ENCODE data around the gene MAGEF1.

Gene MAGEF1

DNA sequence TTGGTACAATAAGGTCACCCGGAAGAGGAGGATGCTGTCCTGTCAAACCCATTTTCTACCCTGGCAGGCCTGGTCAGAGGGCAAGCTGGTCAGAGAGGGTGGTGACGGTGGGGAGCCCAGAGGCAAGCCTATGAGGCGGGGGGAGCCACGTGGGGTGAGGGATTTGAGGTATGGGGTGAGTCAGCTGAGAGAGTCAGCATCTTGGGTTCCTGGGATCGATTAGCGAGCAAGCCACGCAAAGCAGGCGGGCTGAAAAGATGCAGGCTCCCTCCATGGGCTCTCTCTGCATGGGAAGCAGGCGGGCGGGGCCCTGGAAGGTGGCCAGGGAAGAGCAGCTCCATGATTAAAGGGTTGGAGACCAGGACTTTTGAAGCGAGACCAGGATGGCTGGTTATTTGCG, 48.1 kb downstream of the MAGEF1 start:
- Histone ChIP-seq H3K4me1 (ENCODE audit: low read length) (no peaks in the 10 kb centered on the region), H3K36me3 (replicated peaks; ENCODE audit: low read depth, low read length) (no peaks in the 10 kb centered on the region), H3K4me3 (ENCODE audit: low read length) (no peak overlapping the region), H3K9me3 (ENCODE audit: insufficient read depth, low read length) (no peaks in the 10 kb centered on the region), H3K9ac (ENCODE audit: low read length) (no peak overlapping the region), H3K27ac (ENCODE audit: low read length) (no peak overlapping the region), H3K27me3 (ENCODE audit: low read depth, low read length) (peaks cover 14% of the 10 kb centered on the region), H3K4me2 (ENCODE audit: low read length) (no peak overlapping the region), H4K20me1 (ENCODE audit: insufficient read depth, low read length) (no peaks in the 10 kb centered on the region), H2AFZ (ENCODE audit: low read depth, low read length) (no peak overlapping the region), H3K79me2 (ENCODE audit: low read length) (no peaks in the 10 kb centered on the region)
- TF ChIP-seq EZH2phosphoT487 (IDR thresholded peaks at IDR 0.05; ENCODE audit: low read depth) (no peak), CTCF (IDR thresholded peaks at IDR 0.05; ENCODE audit: low read depth, low read length) (no peak)

- Histone ChIP-seq H3K36me3 (replicated peaks; ENCODE audit: low read depth, low read length) (no peaks in the 10 kb centered on the region), H3K4me2 (ENCODE audit: low read length) (no peak overlapping the region), H3K9ac (ENCODE audit: low read length) (no peak overlapping the region), H3K79me2 (ENCODE audit: low read length) (no peaks in the 10 kb centered on the region), H3K9me3 (ENCODE audit: insufficient read depth, low read length) (no peaks in the 10 kb centered on the region), H4K20me1 (ENCODE audit: insufficient read depth, low read length) (no peaks in the 10 kb centered on the region), H3K27ac (ENCODE audit: low read length) (no peak overlapping the region), H3K4me3 (ENCODE audit: low read length) (no peak overlapping the region), H3K27me3 (ENCODE audit: low read depth, low read length) (peaks cover 14% of the 10 kb centered on the region), H3K4me1 (ENCODE audit: low read length) (no peaks in the 10 kb centered on the region), H2AFZ (ENCODE audit: low read depth, low read length) (no peak overlapping the region)
- TF ChIP-seq EZH2phosphoT487 (IDR thresholded peaks at IDR 0.05; ENCODE audit: low read depth) (no peak), CTCF (IDR thresholded peaks at IDR 0.05; ENCODE audit: low read depth, low read length) (no peak)
Observed at GRCh38 chr3:184663356-184663755, 48.5 kb downstream of the MAGEF1 start.

DNA sequence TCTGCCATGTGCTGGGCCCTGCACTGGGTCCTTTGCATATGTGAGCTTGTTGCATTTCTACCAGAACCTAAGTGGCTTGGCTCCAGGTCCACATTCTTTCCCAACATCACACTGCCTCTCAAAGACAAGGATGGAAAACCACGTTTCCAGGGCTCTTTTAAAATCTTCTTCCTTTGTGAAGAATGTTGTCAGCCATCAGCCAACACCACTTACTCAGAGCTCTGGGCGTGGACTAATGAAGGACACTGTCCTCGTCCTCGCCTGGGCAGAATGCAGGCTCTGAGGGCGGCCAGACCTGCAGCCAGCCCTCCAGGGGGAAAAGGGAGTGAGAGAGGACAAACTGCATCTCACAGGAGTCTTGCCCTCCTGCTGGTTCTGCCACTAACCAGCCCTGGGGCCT, 49.7 kb downstream of the MAGEF1 start:
- no peaks in the 10 kb centered on the region for H3K9me3 ChIP-seq (ENCODE audit: insufficient read depth, low read length)
- H3K4me3 ChIP-seq (ENCODE audit: low read length) = no peak overlapping the region
- no peak for TF ChIP-seq CTCF (IDR thresholded peaks at IDR 0.05; ENCODE audit: low read depth, low read length)
- TF ChIP-seq EZH2phosphoT487 (IDR thresholded peaks at IDR 0.05; ENCODE audit: low read depth) = no peak
- H3K27ac ChIP-seq (ENCODE audit: low read length) = no peak overlapping the region
- no peak overlapping the region for H3K4me2 ChIP-seq (ENCODE audit: low read length)
- H4K20me1 ChIP-seq (ENCODE audit: insufficient read depth, low read length) = no peaks in the 10 kb centered on the region
- peaks cover 6% of the 10 kb centered on the region for H3K4me1 ChIP-seq (ENCODE audit: low read length)
- no peak overlapping the region for H2AFZ ChIP-seq (ENCODE audit: low read depth, low read length)
- no peaks in the 10 kb centered on the region for H3K36me3 ChIP-seq (replicated peaks; ENCODE audit: low read depth, low read length)
- H3K9ac ChIP-seq (ENCODE audit: low read length) = no peak overlapping the region
- no peaks in the 10 kb centered on the region for H3K79me2 ChIP-seq (ENCODE audit: low read length)
- H3K27me3 ChIP-seq (ENCODE audit: low read depth, low read length) = peaks cover 14% of the 10 kb centered on the region

DNA sequence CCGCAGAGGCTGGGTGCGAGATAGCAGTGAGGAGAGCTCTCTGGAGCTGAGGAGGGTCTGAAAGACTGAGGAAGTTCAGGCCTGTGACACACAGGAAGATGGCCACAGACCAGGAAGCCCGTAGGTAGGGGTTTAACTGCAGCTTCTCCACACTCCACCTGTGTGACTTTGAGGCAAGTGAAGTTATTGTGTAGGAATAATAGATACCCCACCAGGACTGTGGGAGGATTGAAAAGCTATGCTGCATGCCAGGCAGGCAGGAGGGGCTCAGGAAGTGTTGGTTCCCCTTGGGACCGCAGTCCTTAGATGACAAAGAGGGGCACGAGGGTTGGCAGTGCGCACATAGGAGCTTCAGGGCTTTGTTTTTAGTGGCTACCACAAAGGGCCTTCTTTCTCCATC, 50.9 kb downstream of the MAGEF1 start:
- peaks cover 13% of the 10 kb centered on the region for H3K4me1 ChIP-seq (ENCODE audit: low read length)
- H3K9me3 ChIP-seq (ENCODE audit: insufficient read depth, low read length) = no peaks in the 10 kb centered on the region
- peaks cover 9% of the 10 kb centered on the region for H3K27me3 ChIP-seq (ENCODE audit: low read depth, low read length)
- no peaks in the 10 kb centered on the region for H4K20me1 ChIP-seq (ENCODE audit: insufficient read depth, low read length)
- H3K4me3 ChIP-seq (ENCODE audit: low read length) = no peak overlapping the region
- no peak overlapping the region for H3K4me2 ChIP-seq (ENCODE audit: low read length)
- H3K9ac ChIP-seq (ENCODE audit: low read length) = no peak overlapping the region
- TF ChIP-seq EZH2phosphoT487 (IDR thresholded peaks at IDR 0.05; ENCODE audit: low read depth) (no peak), CTCF (IDR thresholded peaks at IDR 0.05; ENCODE audit: low read depth, low read length) (no peak)
- no peak overlapping the region for H2AFZ ChIP-seq (ENCODE audit: low read depth, low read length)
- H3K79me2 ChIP-seq (ENCODE audit: low read length) = no peaks in the 10 kb centered on the region
- H3K36me3 ChIP-seq (replicated peaks; ENCODE audit: low read depth, low read length) = no peaks in the 10 kb centered on the region
- no peak overlapping the region for H3K27ac ChIP-seq (ENCODE audit: low read length)

All from OCI-LY3 (cell line).